Mucosa of rectum (tissue), 2 donors: ENCODE results near the gene GPR149.
"Not testable (repeated sequence)": the region's sequence is repeated elsewhere in the genome, so short reads cannot be mapped to it uniquely, and the experiment has no call there.

ENCODE experiments used
- H3K27ac ChIP-seq, 2 donors: one replicate each; pipeline ENCODE4 v1.7.0; 2013; ENCODE audit warnings: inconsistent platforms in 2 of 2, low read depth in 2 of 2, low read length in 2 of 2
- H3K27me3 ChIP-seq, 2 donors: one replicate each; pipeline ENCODE4 v1.7.0; 2013; ENCODE audit warnings: low read length in 2 of 2; ENCODE audit not compliant: control insufficient read depth in 2 of 2, insufficient read depth in 2 of 2
- H3K36me3 ChIP-seq, 2 donors: one replicate each; pipeline ENCODE4 v1.7.0; 2013; ENCODE audit warnings: low read length in 2 of 2; ENCODE audit not compliant: control insufficient read depth in 2 of 2, insufficient read depth in 2 of 2
- H3K4me1 ChIP-seq, 2 donors: one replicate each; pipeline ENCODE4 v1.7.0; 2013; ENCODE audit warnings: low read length in 2 of 2, mild to moderate bottlenecking in 1 of 2; ENCODE audit not compliant: control insufficient read depth in 2 of 2, insufficient read depth in 2 of 2
- H3K4me3 ChIP-seq, 2 donors: one replicate each; pipeline ENCODE4 v1.7.0; 2013; ENCODE audit warnings: low read length in 2 of 2
- H3K9ac ChIP-seq, 2 donors: one replicate each; pipeline ENCODE4 v1.7.0; 2013; ENCODE audit warnings: low read length in 2 of 2, low read depth in 1 of 2, mild to moderate bottlenecking in 1 of 2
- H3K9me3 ChIP-seq, 2 donors: one replicate each; pipeline ENCODE4 v1.7.0; 2013; ENCODE audit warnings: low read length in 2 of 2; ENCODE audit not compliant: control insufficient read depth in 2 of 2
- donor health status: healthy.
- donor health status: Normal muscosa, but diverticular disease.

GPR149 gene, protein sequence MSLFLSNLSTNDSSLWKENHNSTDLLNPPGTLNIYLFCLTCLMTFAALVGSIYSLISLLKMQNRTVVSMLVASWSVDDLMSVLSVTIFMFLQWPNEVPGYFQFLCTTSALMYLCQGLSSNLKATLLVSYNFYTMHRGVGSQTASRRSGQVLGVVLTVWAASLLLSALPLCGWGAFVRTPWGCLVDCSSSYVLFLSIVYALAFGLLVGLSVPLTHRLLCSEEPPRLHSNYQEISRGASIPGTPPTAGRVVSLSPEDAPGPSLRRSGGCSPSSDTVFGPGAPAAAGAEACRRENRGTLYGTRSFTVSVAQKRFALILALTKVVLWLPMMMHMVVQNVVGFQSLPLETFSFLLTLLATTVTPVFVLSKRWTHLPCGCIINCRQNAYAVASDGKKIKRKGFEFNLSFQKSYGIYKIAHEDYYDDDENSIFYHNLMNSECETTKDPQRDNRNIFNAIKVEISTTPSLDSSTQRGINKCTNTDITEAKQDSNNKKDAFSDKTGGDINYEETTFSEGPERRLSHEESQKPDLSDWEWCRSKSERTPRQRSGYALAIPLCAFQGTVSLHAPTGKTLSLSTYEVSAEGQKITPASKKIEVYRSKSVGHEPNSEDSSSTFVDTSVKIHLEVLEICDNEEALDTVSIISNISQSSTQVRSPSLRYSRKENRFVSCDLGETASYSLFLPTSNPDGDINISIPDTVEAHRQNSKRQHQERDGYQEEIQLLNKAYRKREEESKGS

DNA sequence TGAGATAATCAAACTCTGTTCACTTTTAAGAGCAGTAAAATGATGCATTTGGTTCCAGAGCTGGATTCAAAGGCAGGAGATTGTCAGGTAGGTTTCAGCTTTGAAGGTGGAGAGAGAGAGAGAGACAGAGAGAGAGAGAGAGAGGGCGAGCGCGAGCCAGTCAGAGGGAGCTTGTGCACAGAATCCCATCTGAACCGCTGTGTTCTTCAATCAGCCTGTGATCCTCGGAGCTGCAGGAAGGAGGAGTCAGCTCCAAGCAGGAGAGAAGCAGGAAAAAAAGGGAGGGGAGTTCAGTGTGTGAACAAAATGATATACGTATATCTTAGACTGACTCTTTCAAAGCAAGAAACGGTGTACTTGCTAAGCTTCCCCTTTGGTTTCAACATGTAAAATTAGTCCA is at the start of gene GPR149:
TSS of gene GPR149 (minus strand) at position 177 of the 400 bp plus-strand sequence. CDS start 575 bp downstream, outside the sequence.
- H3K9ac ChIP-seq, result no peak within 1 kb of the TSS
- no peak within 1 kb of the TSS for H3K4me3 ChIP-seq

DNA sequence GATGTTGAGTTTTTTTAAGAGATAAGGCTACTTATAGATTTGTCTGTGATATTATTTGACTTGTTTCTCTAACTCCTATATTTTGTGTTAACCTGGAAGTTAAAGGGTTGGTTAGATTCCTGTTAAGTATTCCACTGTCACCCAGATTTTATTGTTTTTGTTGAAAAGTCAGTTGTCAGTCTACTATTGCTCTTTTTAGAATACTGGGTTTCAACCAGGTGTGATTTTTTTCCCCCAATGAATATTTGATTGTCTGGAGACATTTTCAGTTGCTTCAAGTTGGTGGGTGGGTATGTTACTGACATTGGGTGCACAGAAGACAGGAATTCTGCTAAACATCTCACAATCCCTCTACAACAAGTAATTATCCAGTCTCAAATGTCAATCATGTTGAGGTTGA is 43.8 kb upstream of the GPR149 start:
- no peaks in the 10 kb centered on the region for H3K9me3 ChIP-seq
- no peak overlapping the region for H3K4me3 ChIP-seq
- no peak overlapping the region for H3K9ac ChIP-seq
- H3K27ac ChIP-seq, result no peak overlapping the region
- no peaks in the 10 kb centered on the region for H3K4me1 ChIP-seq
- no peaks in the 10 kb centered on the region for H3K36me3 ChIP-seq
- H3K27me3 ChIP-seq, result no peaks in the 10 kb centered on the region

More for the DNA sequence above, at the start of gene GPR149:
- Histone ChIP-seq H3K36me3 (no peaks in the 10 kb centered on the region), H3K4me1 (no peaks in the 10 kb centered on the region), H3K9me3 (no peaks in the 10 kb centered on the region), H3K27me3 (peaks cover 3 to 4% of the 10 kb centered on the region in 2 donors), H3K27ac (no peak within 1 kb of the TSS)

DNA sequence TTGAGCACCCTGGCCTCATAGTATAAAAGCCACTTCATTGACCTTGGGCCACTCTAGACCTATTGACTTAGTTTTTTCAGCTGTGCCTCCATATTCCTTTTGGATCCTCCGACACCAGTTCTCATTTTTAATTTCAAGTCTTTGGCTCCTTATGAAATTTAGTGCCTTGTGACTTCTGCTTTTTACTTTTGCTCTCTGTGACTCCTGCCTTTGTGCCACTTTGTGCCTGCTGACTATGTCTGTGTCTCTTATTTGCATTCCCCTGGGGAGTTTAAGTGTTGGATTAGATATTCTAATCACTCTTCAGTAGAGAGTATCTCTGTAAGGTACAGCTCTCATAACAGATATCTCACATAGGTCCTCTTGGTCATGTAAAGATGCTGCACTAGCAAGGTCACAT is 39.6 kb upstream of the GPR149 start:
- Histone ChIP-seq H3K4me3 (no peak overlapping the region), H3K27me3 (no peaks in the 10 kb centered on the region), H3K36me3 (no peaks in the 10 kb centered on the region), H3K9ac (no peak overlapping the region), H3K27ac (no peak overlapping the region), H3K9me3 (no peaks in the 10 kb centered on the region), H3K4me1 (no peaks in the 10 kb centered on the region)

GRCh38 chr3:154464440-154465190 is 34.6 kb upstream of the GPR149 start:
- no peaks in the 10 kb centered on the region for H3K36me3 ChIP-seq
- H3K27ac ChIP-seq, result no peak overlapping the region
- no peak overlapping the region for H3K4me3 ChIP-seq

DNA sequence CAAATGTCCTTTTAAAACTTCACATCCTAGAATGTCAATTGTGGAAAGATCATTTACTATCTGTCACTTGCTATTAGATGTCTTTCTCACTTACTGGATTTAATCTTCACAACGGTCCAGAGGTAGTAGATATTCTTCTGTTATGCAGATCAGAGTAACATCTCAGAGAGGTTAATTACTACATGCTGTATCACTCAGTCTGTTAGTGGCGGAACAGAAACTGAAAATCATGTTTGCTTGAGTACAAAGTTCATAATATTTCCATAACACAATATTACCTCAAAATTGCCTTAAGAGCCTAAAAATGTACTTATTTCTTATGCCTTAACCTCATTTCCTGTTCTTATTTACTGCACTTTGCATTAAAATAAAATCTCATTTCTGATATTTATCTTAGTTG is 28.6 kb upstream of the GPR149 start:
- H3K36me3 ChIP-seq, result no peaks in the 10 kb centered on the region
- no peaks in the 10 kb centered on the region for H3K9me3 ChIP-seq
- no peaks in the 10 kb centered on the region for H3K27me3 ChIP-seq
- no peaks in the 10 kb centered on the region for H3K4me1 ChIP-seq
- no peak overlapping the region for H3K27ac ChIP-seq
- H3K4me3 ChIP-seq, result no peak overlapping the region
- H3K9ac ChIP-seq, result no peak overlapping the region

More at GRCh38 chr3:154464440-154465190, 34.6 kb upstream of the GPR149 start:
- no peak overlapping the region for H3K9ac ChIP-seq
- H3K27me3 ChIP-seq, result no peaks in the 10 kb centered on the region
- H3K9me3 ChIP-seq, result no peaks in the 10 kb centered on the region
- no peaks in the 10 kb centered on the region for H3K4me1 ChIP-seq

DNA sequence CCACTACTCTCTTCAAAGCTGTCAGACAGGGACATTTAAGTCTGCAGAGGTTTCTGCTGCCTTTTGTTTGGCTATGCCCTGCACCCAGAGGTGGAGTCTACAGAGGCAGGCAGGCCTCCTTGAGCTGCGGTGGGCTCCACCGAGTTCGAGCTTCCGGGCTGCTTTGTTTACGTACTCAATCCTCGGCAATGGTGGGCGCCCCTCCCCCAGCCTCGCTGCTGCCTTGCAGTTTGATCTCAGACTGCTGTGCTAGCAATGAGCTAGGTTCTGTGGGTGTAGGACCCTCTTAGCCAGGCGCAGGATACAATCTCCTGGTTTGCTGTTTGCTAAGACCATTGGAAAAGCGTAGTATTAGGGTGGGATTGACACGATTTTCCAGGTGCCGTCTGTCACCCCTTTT is 9.1 kb upstream of the GPR149 start:
- not testable (repeated sequence) for H3K4me3 ChIP-seq, H3K36me3 ChIP-seq, H3K4me1 ChIP-seq, H3K27me3 ChIP-seq, H3K27ac ChIP-seq, H3K9me3 ChIP-seq, H3K9ac ChIP-seq

- H3K36me3 ChIP-seq, result no peaks in the 10 kb centered on the region
- peaks cover 3 to 4% of the 10 kb centered on the region in 2 donors for H3K27me3 ChIP-seq
Measured at GRCh38 chr3:154431043-154431442, 1.1 kb upstream of the GPR149 start.

GRCh38 chr3:154428286-154429206 is 1.4 kb downstream of the GPR149 start:
- Histone ChIP-seq H3K9ac (no peak overlapping the region), H3K27me3 (peaks cover 3 to 4% of the 10 kb centered on the region in 2 donors), H3K9me3 (no peaks in the 10 kb centered on the region), H3K4me3 (no peak overlapping the region), H3K4me1 (no peaks in the 10 kb centered on the region), H3K36me3 (no peaks in the 10 kb centered on the region), H3K27ac (no peak overlapping the region)

More at GRCh38 chr3:154431043-154431442, 1.1 kb upstream of the GPR149 start:
- no peak overlapping the region for H3K9ac ChIP-seq
- H3K9me3 ChIP-seq, result no peaks in the 10 kb centered on the region
- no peaks in the 10 kb centered on the region for H3K4me1 ChIP-seq
- no peak overlapping the region for H3K27ac ChIP-seq
- no peak overlapping the region for H3K4me3 ChIP-seq

- Histone ChIP-seq H3K9me3 (no peaks in the 10 kb centered on the region), H3K27ac (no peak overlapping the region), H3K4me1 (no peaks in the 10 kb centered on the region), H3K9ac (no peak overlapping the region), H3K27me3 (peaks cover 3 to 4% of the 10 kb centered on the region in 2 donors), H3K36me3 (no peaks in the 10 kb centered on the region), H3K4me3 (no peak overlapping the region)
Measured at GRCh38 chr3:154427685-154428285, 2.2 kb downstream of the GPR149 start.
